Left hindlimb (tissue), 1 donor: ENCODE measurements around the gene RASIP1.

Experiments
- DNase-seq: peaks from one replicate; pipeline ENCODE4 v3.0.0-alpha.2; 2018

The RASIP1 gene

DNA sequence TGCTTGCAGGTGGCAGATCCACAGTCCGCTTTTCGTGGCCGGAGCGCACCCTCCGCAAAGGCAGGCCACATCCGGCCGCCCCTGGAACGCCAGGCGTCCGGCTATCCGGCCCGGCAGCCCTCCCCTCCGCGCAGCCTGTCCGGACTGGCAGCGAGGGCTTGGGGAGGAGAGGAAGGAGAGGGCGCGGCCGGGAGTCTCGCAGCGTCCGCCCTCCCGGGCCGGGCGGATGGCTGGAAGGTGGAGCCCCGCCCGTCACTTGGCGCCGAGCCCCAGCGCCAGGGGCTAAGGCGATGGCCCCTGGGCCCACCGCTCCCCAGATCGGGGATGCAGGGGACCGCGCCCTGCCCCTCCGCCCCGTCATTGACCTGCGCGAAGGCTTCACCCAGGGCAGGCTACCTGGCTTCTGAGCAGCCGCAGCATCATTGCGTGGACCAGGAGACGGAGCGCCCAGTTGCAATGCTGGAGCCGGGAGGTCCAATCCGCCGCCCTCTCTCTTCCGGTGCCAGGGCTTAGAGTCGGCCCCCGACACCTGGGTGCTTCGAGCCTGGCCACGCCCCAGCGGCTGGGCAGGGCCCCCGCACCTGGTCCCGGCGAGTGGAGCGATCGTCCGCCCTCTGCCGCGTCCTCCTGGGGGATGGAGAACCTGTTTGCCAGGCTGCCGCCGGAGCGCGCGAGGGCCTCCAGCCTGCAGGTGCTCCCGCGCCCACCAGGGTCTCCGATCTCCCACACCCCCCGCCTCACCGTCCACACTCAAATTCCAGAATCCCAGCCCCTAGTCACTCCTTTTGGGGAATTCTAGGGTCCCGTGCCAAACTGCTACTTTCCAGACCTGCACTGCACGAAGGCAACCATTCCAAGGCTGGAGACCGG is 12.3 kb upstream of the RASIP1 start, which contains the start of gene FUT1:
FUT1 (minus strand) TSS at position 146 of the 870 bp plus-strand sequence. CDS start 1,360 bp downstream, outside the sequence.
- DNase-seq, result peak; percentile 56

- no peak for DNase-seq
Observed at GRCh38 chr19:48751845-48752495, 11.6 kb upstream of the RASIP1 start.

GRCh38 chr19:48750771-48751504 is 10.5 kb upstream of the RASIP1 start:
- DNase-seq, result no peak

- DNase-seq, result no peak
Observed at GRCh38 chr19:48750351-48750750, 9.9 kb upstream of the RASIP1 start.

DNA sequence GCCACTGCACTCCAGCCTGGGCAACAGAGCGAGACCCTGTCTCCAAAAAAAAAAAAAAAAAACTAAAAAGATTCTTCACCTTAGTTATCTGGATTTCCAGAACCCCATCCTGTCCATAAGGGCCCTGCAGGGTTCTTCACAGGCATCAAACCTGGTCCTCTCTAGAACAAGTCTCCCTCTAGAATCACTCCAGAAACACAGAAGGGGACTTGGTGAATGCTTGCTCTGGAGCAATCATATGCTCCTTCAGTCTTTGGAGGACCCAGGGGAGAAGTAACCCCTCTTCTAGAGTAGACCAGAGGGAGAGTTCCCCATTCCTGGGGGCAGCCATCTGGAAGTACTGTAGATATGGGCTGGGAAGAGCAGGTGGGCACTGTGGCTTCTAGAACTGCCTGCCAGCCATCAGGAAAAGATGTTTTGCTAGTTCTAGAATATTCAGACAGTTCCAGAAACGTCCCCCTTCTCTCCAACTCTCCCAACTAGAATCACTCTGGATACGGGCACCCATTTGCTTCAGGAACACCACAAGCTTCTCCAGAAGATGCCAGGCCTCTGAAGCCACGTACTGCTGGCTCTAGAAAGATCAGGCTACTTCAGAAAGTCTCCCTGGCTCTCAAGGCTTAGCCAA is 9.3 kb upstream of the RASIP1 start:
- no peak for DNase-seq

GRCh38 chr19:48746738-48747575 is 6.5 kb upstream of the RASIP1 start, which contains the start of gene IZUMO1:
IZUMO1 (minus strand) TSS chr19:48746909; CDS start chr19:48745859, 1,050 bp downstream.
- peak; percentile 86 for DNase-seq

- no peak for DNase-seq
Observed at GRCh38 chr19:48746110-48746509, 5.7 kb upstream of the RASIP1 start.

DNA sequence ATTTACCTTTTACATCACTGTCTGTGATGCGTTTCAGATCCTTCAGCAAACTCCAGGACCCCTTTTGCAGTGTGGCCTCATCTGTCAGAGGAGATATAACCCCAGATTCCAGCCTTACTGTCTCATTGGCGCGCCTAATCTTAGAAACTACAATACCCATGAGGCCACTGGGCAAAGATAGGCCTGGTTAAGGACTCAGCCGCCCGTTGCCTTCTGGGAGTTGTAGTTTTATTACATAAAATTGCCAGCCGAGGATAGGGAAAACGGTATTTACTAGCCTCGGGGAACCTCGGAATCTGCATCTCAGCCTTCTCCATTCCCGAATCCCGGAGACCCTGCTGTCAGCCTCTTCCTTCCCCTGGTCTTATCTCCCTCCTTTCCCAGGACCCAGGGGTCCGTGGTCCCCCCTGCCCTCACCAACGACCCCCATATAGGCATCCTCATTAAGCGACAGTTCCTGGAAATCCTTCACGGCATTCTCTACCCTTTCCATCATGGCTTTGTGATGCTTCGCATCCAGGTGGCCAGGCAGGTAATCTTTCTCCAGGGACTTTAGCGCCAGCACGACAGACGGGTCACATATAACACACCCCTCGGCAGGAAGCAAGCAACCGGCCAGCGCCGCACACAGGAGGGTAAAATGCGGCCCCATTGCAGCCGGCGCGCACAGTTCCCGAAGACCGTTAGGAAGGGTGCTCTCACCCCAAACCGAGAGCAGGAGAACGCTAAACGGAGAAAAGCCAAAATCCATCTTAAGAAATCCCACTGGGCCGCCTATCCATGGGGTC is 5.0 kb upstream of the RASIP1 start:
- DNase-seq, result no peak

DNA sequence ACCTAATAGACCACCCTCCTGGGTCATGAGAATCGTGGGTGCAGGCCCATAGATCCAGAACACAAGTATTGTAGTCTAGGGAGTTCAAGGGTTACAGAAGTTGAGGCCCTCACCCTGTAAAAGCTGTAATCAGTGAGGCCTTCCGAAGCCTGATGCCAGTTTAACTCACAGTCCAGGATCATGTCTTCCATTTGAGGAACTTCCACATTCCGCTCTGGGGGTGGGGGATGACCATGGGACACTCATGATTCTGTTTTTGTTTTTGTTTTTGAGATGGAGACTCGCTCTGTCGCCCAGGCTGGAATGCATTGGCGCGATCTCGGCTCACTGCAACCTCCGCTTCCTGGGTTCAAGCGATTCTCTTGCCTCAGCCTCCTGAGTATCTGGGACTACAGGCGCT is 1.7 kb upstream of the RASIP1 start:
- DNase-seq, result no peak

GRCh38 chr19:48741129-48741999 is 954 bp upstream of the RASIP1 start:
- DNase-seq, result no peak

GRCh38 chr19:48739404-48740163 is 826 bp downstream of the RASIP1 start:
- no peak for DNase-seq

- peak; percentile 97 for DNase-seq
Observed at GRCh38 chr19:48738557-48739403, 1.6 kb downstream of the RASIP1 start.

DNA sequence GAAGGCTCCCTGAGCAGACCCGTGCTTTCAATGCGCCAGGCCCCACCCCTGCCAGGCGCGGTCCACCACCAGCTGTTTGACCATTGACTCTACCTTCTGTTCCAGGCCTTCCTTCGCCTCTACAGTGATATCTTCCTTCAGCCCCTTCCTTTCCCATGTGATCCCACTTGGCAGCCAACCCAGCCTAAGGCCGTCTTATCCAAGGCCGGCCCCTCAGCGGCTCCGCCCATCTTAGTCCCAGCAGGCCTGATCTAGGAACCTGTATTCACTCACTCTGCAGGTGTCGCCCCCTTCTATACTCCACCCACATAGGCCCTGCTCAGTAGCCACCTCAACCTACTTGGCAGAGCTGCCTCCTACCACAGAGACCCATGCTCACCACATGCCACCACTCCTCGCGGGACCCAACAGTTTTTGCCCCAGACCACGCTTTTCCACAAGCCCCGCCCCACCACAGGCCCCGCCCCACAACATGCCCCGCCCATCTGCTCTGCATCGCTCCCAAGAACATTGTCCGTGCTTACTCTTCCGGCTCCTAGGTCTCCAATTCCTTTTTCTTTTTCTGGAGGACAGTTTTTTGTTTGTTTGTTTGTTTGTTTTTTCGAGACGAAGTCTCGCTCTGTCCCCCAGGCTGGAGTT is 2.9 kb downstream of the RASIP1 start:
- no peak for DNase-seq

DNA sequence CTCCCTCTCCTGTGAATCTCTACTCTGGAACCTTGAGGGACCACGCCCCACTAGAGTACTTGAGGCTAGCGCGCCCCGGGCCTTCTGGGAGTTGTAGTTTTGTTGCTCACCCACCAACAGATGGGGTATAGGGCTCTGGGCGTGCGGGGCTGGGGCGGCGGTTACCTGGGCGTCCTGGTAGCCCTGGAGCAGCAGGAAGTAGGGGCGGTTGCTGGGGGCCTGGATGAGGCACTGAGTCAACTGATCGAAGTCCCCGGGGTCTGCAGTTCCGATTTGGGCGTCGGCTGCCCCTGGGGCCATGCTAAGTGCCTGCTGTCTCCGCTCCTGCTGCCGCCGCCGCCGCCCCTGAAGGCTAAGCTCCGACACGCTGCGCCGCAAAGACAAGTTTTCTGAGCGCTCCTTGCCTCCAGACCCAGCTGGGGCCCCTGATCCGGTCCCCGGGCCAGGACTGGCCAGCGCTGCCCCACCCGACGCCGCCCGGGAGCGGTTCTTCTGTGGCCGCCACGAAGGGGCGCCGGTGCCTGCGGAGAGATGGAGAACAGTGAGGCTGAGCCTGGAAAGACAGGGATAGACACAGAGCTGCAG is 5.3 kb downstream of the RASIP1 start:
- no peak for DNase-seq

- no peak for DNase-seq
Observed at GRCh38 chr19:48734625-48735024, 5.8 kb downstream of the RASIP1 start.

DNA sequence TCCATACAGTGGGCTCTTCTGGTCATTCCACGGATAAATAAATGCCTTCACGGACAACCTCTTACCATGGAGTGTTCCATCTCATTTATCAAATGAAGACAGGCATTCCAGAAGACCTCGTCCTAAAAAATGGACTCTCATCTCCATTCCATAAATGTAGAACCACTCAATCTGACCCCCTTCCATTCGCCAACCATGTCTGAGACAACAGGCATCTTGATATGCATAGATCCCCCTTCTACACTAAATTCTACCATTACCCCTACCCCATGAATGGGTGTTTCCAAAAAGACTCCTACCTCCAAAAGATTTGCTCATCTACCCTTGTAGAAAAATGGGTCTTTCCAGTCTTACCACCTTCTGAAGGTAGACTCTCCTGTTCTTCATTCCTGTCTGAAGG is 9.0 kb downstream of the RASIP1 start:
- DNase-seq, result no peak

DNA sequence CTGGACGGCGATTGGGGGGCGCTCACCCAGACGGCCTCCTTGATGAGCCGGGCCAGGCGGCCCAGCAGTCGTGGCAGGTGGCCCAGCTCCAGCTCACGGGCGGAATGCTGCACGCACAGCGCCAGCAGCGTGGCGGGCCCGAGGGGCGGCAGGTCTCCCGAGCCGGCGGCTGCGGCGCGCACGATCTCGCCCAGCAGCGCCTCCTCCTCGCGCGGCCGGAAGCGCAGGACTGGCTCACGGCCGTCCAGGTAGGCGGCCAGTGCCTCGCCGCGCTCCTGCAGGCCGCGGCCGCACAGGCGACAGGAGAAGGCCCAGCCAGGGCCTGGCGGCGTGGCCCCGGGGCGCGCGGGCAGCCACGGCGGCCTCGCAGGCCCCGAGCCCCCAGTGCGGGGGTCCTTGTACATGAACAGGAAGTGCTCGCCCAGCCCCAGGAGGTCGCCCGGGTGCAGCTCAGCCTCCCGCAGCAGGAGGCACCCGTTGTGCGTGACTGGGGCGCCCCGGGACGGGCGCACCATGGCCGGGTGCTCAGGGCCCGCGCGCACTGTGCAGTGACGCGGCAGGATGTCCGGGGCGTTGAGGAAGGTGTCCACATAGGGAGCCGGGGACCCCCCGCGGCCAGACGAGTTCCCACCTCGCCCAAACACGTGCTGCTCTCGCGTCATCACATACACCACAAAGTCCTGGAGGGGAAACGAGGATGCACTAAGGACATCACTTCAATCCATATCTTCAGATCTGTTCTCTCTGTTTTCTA is 11.3 kb downstream of the RASIP1 start:
- DNase-seq, result no peak
